Spleen (tissue), 7 donors: ENCODE results near the gene AFTPH.

Experiments
- CTCF ChIP-seq, 11 experiments: fragments of 200-600 bp in 7 of 11; fragments of 450-650 bp in 4 of 11; sonication (generic) in 4 of 11; IDR thresholded peaks in 8 of 11; conservative IDR thresholded peaks in 3 of 11; 1 replicate in 7 of 11; 2 replicates in 4 of 11; pipeline versions ENCODE4 v1.4.0 to v1.8.0; 2016 to 2021; ENCODE audit warnings: antibody characterized with exemption in 11 of 11, inconsistent platforms in 4 of 11, mild to moderate bottlenecking in 1 of 11
- POLR2A ChIP-seq, 3 donors: fragments of 450-650 bp; IDR thresholded peaks; one replicate each; pipeline ENCODE4 v1.5.1; 2017; ENCODE audit warnings: antibody characterized with exemption in 3 of 3, mild to moderate bottlenecking in 1 of 3
- POLR2AphosphoS5 ChIP-seq, 3 donors: sonication (generic); formaldehyde crosslinking; IDR thresholded peaks; one replicate each; pipeline ENCODE4 v1.5.1; 2017; ENCODE audit warnings: antibody characterized with exemption in 3 of 3
- donor health status: DM: no; HTN: no; CAD: no; lungs with moderate emphysema.
- donor health status: DM: no; HTN: no; CAD: no.
- donor health status: DM: no; HTN: no; CAD: no.

GRCh38 chr2:64593035-64593655 lies 69.0 kb downstream of the AFTPH start:
- TF ChIP-seq CTCF (IDR thresholded peaks at IDR 0.05 in 8 of 11, conservative IDR thresholded peaks at IDR 0.05 in 3 of 11) (no peak), POLR2A (IDR thresholded peaks at IDR 0.05) (no peak), POLR2AphosphoS5 (IDR thresholded peaks at IDR 0.05) (no peak)
